ENCODE data around the gene ZSWIM6.
"Not testable (repeated sequence)": the region's sequence is repeated elsewhere in the genome, so short reads cannot be mapped to it uniquely, and the experiment has no call there.

The ZSWIM6 gene

GRCh38 chr5:61409568-61409967 lies 77.5 kb downstream of the ZSWIM6 start:
- H3K4me3 ChIP-seq (ENCODE audit: low read length), result no peak overlapping the region
- no peak for TF ChIP-seq CTCF (IDR thresholded peaks at IDR 0.05; ENCODE audit: insufficient read depth, low read depth, low read length, missing control alignments)
- DNase-seq (ENCODE audit: low read depth), result peak; percentile 81

DNA sequence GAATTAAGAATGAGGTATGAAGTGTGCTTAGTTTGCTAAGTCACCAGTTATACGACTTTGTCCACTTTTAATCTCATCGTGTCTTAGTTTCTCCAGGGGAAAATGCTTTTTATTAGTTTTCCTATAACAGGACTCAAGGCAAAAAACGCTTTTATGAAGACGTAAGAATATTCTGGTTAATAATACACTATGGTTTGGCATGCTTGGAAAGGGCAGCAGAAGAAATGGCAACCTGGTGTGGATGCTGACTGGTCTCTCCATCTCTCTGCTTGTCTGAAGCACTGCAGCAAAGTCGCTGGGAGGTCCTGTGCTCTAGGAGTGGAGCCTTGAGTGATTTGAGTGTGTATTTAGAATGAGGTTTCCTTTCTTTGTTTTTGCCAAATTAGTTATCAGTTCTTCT lies 78.8 kb downstream of the ZSWIM6 start:
- TF ChIP-seq CTCF (IDR thresholded peaks at IDR 0.05; ENCODE audit: insufficient read depth, low read depth, low read length, missing control alignments), result no peak
- H3K4me3 ChIP-seq (ENCODE audit: low read length), result no peak overlapping the region
- DNase-seq (ENCODE audit: low read depth), result no peak

- DNase-seq (ENCODE audit: low read depth), result no peak
- TF ChIP-seq CTCF (IDR thresholded peaks at IDR 0.05; ENCODE audit: insufficient read depth, low read depth, low read length, missing control alignments), result no peak
These were observed 80.3 kb downstream of the ZSWIM6 start for GRCh38 chr5:61412361-61412760.

GRCh38 chr5:61413205-61413604 lies 81.1 kb downstream of the ZSWIM6 start:
- not testable (repeated sequence) for H3K4me3 ChIP-seq (ENCODE audit: low read length); DNase-seq (ENCODE audit: low read depth)

More at GRCh38 chr5:61412361-61412760, 80.3 kb downstream of the ZSWIM6 start:
- no peak overlapping the region for H3K4me3 ChIP-seq (ENCODE audit: low read length)

DNA sequence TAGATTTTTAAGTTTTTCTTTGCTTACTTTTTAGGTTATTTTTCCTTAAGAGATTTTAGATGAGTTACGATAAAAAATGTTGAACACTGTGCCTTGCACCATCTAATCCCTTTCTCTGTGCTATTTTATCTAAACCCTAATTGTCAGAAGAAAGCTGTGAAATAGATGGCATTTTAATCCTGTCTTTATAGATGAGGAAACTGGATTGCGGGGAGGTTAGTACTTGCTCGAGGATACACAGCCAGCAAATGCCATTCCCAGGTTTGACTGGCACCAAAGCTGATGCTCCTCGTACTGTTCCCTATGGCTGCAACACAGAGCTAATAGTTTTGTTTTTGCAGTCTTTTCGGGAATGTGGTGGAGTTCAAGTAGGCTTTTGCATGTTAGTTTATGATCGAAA lies 82.7 kb downstream of the ZSWIM6 start:
- DNase-seq (ENCODE audit: low read depth), result no peak
- TF ChIP-seq CTCF (IDR thresholded peaks at IDR 0.05; ENCODE audit: insufficient read depth, low read depth, low read length, missing control alignments), result no peak
- no peak overlapping the region for H3K4me3 ChIP-seq (ENCODE audit: low read length)

- DNase-seq (ENCODE audit: low read depth), result peak; percentile 77
These were observed 84.0 kb downstream of the ZSWIM6 start for GRCh38 chr5:61416010-61416409.

GRCh38 chr5:61416420-61416819 lies 84.4 kb downstream of the ZSWIM6 start:
- peak; percentile 12 for DNase-seq (ENCODE audit: low read depth)
- H3K4me3 ChIP-seq (ENCODE audit: low read length), result no peak overlapping the region
- TF ChIP-seq CTCF (IDR thresholded peaks at IDR 0.05; ENCODE audit: insufficient read depth, low read depth, low read length, missing control alignments), result no peak

More at GRCh38 chr5:61416010-61416409, 84.0 kb downstream of the ZSWIM6 start:
- no peak for TF ChIP-seq CTCF (IDR thresholded peaks at IDR 0.05; ENCODE audit: insufficient read depth, low read depth, low read length, missing control alignments)
- H3K4me3 ChIP-seq (ENCODE audit: low read length), result no peak overlapping the region
